A172 (cell line): ENCODE results near the gene EHBP1. TPM values are rescaled to one million over a fixed set of nuclear protein-coding genes. Genes with fewer than 3 reads are reported as not detected.
"Not testable (repeated sequence)": the region's sequence is repeated elsewhere in the genome, so short reads cannot be mapped to it uniquely, and the experiment has no call there.

Source experiments
- DNase-seq: peaks from one replicate; pipeline ENCODE4 v3.0.0-alpha.2; 2015; ENCODE audit warnings: low spot score
- total RNA-seq: library from RNA; depleted of rRNA; stranded (reverse); fragments of >200 nt; shearing (Covaris generic); gene quantifications from 2 replicates; pipeline ENCODE4 v1.2.3, GENCODE V29; 2014

Gene EHBP1
- total RNA-seq, 1 experiment from 2014 or later: 47.2 TPM

DNA sequence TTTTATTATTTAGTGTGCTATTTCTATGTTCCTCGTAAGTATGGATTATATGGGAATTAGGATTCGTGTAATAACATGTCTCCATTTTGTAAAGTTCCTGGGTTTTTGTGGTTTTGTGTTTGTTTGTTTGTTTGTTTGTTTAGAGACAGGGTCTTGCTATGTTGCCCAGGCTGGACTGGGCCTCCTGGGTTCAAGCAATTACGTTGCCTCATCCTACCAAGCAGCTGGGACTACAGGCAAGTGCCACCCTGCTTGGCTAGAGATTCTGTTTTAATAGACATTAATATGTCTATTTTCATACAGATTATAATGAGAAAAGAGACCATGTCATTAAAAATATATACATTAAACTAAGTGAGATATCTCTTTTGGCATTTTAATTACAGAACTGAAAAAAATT, 309.9 kb downstream of the EHBP1 start:
- DNase-seq: no peak

GRCh38 chr2:63018439-63018838, 312.9 kb downstream of the EHBP1 start:
- no peak for DNase-seq

DNA sequence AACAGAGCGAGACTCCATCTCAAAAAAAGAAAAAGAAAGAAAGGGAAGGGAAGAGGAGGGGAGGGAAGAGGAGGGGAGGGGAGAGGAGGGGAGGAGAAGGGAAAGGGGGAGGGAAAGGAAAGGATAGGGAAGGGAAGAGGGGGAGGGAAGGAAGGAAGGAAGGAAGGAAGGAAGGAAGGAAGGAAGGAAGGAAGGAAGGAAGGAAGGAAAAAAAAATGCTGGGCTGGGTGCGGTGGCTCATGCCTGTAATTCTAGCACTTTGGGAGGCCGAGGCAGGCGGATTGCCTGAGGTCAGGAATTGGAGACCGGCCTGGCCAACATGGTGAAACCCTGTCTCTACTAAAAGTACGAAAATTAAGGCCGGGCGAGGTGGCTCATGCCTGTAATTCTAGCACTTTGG, 314.2 kb downstream of the EHBP1 start:
- DNase-seq: not testable (repeated sequence)

GRCh38 chr2:63023444-63023843, 317.9 kb downstream of the EHBP1 start:
- DNase-seq: peak; percentile 69

DNA sequence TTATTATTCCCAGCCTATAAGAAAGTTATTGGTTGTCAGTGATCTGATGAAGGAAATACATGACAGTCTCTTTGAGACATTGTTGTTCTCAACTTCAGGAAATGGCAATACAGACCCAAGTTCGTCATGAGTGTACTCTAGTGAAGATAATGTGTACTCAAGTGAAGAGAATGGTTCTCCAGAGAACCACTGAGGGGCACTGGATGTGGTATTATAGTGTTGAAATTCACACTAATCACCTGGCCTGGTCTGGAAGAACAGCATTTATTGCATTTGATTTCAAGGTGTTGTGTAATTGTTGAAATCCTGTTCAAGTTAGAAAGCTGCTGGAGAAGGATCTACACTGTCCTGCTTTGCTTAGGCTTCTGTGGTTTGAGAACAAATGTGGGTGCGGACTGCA, 321.7 kb downstream of the EHBP1 start:
- DNase-seq: no peak

GRCh38 chr2:63029058-63029457, 323.5 kb downstream of the EHBP1 start:
- peak; percentile 49 for DNase-seq

- DNase-seq: no peak
These were observed 329.0 kb downstream of the EHBP1 start for GRCh38 chr2:63034526-63034925.

DNA sequence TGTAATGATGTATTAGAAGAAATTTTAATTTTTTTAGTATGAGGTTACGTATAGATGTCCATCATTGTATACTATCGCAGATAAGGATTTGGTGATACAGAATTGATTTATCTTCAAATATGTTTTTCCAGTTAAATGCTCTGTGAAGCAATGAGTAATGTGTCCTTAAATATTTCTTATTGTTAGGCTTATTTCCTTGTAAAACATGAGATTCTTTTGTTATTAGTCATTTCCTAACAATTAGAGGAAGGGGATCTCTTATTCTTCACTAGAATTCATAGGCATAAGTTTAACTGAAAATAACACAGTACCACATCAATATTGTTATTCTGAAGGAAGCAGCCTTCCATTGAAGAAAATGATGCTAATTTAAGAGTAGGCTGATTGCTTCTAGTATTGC, 329.7 kb downstream of the EHBP1 start:
- DNase-seq: no peak

- DNase-seq: no peak
These were observed 330.1 kb downstream of the EHBP1 start for GRCh38 chr2:63035660-63036059.

- DNase-seq: no peak
These were observed 332.5 kb downstream of the EHBP1 start for GRCh38 chr2:63038034-63038433.

- DNase-seq: no peak
These were observed 335.1 kb downstream of the EHBP1 start for GRCh38 chr2:63040586-63040985.

- no peak for DNase-seq
These were observed 336.1 kb downstream of the EHBP1 start for GRCh38 chr2:63041592-63041991.

DNA sequence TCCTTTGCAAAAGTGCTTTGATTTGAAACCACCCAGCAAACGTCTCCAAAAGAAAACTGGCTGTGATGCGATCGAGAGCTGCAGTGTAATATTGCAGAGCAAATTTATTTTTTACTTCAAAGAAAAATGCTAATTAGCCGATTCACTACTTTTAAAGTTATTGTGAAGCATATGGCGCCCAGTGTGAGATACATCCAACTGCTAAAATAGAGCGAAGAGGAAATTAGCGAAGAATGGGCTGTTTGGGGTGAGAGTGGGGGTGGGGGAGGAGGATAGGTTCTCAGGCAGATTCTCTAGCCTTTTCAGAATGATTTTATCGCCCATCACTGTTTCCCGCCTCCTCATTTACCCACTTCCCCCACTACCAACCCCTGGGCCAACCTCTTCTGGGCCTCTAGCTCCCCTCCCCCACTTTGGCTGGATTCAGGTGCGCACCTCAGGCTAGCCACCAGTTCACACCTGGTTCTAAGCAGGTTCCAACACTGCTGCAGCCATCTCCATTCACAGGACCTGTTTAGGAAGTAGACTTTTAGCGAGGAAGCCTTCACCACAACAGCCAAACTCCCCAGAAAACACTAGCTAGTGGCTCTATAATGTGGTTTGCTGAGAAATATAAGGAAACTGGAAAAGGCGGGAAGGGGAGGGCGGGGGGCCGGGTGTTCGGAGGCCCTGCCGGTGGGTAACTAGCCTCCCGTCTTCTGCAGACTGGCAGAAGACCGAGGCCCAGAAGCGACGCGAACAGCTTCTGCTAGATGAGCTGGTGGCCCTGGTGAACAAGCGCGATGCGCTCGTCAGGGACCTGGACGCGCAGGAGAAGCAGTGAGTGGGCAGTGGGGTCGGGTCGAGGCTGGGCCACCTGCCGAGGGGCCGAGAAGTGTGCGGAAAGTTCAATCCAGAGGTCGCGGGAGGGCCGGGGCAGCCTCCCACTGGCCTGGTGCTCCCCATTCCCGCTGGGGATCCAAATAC, 339.1 kb downstream of the EHBP1 start:
- DNase-seq: no peak

GRCh38 chr2:63046552-63046951, 341.0 kb downstream of the EHBP1 start:
- no peak for DNase-seq

DNA sequence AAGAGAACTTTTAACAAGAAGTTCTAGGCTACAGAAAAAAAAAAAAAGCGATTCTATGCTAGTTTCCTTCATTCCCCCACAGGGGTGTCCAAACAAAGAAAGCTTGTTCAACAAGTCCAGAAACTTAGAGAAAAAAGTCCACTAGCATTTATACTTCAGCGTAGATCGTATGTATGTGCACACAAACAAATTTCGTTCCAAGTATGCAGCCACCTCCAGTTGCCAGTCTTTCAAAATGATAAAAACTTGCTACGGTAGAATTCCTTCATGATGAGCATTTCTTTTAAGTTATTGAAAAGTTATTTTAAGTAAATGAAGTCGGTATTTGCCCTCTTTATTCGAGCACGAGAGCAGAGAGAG, 341.4 kb downstream of the EHBP1 start:
- DNase-seq: no peak

DNA sequence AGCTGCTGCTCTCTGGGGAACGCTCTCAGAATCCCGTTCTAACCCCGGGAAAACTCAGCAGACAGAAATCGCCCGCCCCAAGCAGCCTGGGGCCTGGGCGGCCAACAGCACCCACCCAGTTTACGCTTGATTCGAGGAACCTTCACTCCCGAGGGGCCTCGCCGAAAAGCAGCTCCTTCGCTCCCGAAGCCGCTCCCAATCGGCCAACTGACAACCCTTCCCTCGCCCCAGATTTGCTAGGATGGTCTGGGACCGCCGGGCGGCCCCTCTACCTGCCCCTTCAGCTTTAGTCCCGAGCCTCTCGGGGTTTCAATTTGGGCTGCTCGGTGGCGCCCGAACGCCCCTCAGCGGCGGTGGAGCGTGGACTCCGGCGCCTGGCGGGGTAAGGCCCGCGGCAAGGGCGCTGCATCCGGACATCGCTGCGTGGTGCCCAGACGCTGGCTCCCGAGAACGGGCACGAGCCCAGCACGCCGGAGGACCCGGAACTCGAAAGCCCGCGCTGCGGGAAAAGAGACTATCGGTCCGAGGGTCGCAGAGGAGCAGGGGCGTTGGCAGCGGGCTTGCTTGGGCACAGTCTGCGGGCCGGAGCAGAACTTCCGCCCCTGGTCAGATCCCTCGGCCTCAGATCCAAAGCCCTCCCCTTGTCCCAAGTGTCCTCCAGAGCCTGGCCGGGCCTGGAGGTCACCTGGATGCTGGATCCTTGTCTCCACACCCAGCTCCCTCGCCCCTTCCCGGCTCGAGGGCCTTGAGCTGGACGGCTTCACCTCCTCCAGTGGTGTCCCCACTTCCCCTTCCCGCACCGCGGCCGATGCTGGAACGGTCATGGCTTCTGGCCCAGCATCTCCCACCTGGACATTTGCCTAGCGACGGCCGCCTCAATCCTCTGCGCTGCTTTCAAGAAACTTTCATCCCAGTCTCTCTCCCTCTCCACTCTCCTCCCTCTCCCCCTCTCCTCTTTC, 342.1 kb downstream of the EHBP1 start:
- no peak for DNase-seq

DNA sequence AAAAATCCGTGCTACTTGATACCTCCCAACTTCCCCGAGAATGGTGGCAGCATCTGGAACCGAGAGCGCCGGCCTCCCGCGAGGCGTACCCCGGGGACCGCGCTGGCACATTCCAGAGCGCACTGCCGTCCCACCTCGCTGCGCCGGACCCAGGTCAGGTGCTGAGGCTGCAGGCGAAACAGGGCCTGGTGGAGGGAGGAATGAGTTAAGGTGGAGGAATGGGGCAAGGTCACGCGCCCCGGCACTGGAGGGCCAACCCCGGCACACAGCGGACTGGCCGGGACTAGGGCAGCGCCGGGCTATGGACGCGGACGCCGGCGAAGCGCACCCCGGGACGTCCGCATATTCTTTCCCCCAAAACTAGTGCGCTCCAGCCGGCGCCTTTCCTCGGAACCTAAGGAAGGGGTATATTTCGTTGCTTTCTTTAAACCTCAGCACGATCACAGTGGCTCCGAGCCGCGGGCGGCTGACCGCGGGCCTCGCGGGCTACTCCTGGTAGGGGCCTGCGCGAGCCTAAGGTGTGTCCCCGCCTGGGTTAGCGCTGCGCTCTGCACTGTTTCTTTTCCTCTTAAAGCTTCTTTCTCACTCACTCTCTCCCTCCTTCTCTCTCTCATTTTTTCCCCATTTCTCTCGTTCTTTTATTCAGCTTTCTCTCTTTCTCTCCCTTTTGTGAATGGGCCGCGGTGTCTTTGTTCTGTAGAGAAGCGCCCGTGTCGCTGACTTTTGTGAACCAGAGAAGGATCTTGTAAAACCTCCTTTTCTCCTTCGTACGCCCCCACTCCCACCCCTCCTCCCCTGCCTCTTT, 343.1 kb downstream of the EHBP1 start:
- no peak for DNase-seq

- no peak for DNase-seq
These were observed 343.9 kb downstream of the EHBP1 start for GRCh38 chr2:63049211-63049969.

DNA sequence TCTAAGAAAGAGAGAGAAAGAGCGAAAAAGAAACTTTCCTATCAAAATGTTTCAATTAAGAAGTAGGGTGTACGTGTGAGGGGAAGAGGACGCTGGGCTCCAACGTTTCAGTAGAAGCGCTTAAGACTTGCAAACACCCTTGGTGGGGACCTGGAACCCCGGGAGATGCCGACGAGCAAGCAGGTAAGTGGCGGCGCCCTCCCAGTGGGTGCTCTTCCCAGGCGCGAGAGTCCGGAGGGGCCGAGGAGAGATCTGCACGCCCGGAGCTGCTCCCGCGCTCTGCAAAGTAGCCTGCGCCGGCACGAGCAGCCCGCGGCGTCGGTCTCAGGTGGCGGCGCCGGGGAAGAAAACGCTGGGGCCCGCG, 344.4 kb downstream of the EHBP1 start:
- peak; percentile 32 for DNase-seq

DNA sequence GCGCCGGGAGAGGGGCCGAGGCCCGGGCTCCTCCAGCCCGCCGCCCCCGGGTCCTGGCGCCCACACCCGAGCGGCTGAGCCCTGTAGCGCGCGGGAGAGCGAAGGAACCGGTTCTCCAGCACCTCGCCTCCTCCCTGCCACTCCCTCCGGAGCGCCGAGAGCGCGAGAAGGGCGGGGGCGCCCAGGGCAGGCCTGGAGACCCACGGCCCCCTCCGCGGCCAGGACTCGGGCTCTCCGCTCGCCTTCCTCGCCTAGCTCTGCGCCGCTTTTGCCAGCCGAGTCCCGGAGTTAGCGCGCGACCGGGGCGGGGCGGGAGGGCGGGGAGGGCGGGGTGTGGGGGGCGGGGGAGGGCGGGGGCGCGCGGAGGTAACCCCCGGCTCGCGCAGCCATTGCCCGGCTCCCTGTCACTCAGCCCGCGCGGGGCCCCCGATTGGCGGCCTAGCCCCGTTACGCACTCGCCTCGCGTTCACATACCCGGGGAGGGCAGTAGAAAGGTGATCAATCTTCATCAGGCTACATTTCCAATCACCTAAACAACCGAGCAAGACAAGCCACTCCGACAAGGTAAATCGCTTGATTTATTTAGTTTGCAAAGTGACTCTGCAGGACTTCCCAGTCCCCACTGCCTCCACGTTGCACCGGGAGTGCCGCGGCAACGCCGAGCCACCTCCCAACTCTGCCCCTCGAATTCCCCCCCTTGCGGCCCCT, 345.0 kb downstream of the EHBP1 start, which contains the start of gene OTX1:
Gene OTX1 (plus strand): TSS at position 497 of the 708 bp plus-strand sequence. CDS start 2,161 bp downstream, outside the sequence.
- peak; percentile 59 for DNase-seq
